Common myeloid progenitor, CD34-positive (primary cell): Measurements from ENCODE around the gene PTPRM.

Experiments used
- CTCF ChIA-PET: fragments of 350-600 bp; sonication (Branson Sonifier 250); formaldehyde crosslinking; loops from one replicate; lab custom pipeline; 2021; ENCODE audit warnings: antibody characterized with exemption; lab: Charles Lee
- POLR2A ChIA-PET: fragments of 350-600 bp; sonication (Branson Sonifier 250); formaldehyde crosslinking; loops from one replicate; lab custom pipeline; 2021; ENCODE audit warnings: antibody characterized with exemption; lab: Charles Lee
- DNase-seq, 3 donors: peaks; one replicate each; pipeline versions ENCODE4 v3.0.0 to v3.0.0-alpha.2; 2013
- H3K27ac ChIP-seq, 2 experiments: 1 replicate in 1 of 2; 2 replicates in 1 of 2; pipeline ENCODE4 v1.7.0; 2013; ENCODE audit warnings: inconsistent platforms in 2 of 2, low read length in 2 of 2, mild to moderate bottlenecking in 2 of 2, low read depth in 1 of 2, moderate library complexity in 1 of 2; ENCODE audit not compliant: severe bottlenecking in 2 of 2, insufficient read depth in 1 of 2, poor library complexity in 1 of 2
- H3K27me3 ChIP-seq, 5 experiments: replicated peaks in 2 of 5; 1 replicate in 3 of 5; 2 replicates in 2 of 5; pipeline versions ENCODE4 v1.6.1 to v1.7.0; 2013; ENCODE audit warnings: low read length in 4 of 5, mild to moderate bottlenecking in 2 of 5, moderate library complexity in 2 of 5, inconsistent platforms in 1 of 5; ENCODE audit not compliant: insufficient read depth in 5 of 5, control insufficient read depth in 4 of 5
- H3K36me3 ChIP-seq, 4 experiments: 1 replicate in 2 of 4; 2 replicates in 2 of 4; pipeline versions ENCODE4 v1.6.1 to v1.7.0; 2013; ENCODE audit warnings: low read length in 3 of 4, control low read depth in 1 of 4, mild to moderate bottlenecking in 1 of 4; ENCODE audit not compliant: control insufficient read depth in 4 of 4, insufficient read depth in 4 of 4
- H3K4me1 ChIP-seq, 4 experiments: 1 replicate in 3 of 4; 2 replicates in 1 of 4; pipeline versions ENCODE4 v1.6.1 to v1.7.1; 2013; ENCODE audit warnings: low read length in 3 of 4, mild to moderate bottlenecking in 3 of 4, control low read depth in 1 of 4, inconsistent platforms in 1 of 4, moderate library complexity in 1 of 4; ENCODE audit not compliant: control insufficient read depth in 4 of 4, insufficient read depth in 4 of 4; ENCODE audit errors: control extremely low read depth in 1 of 4
- H3K4me3 ChIP-seq, 7 experiments: 1 replicate in 4 of 7; 2 replicates in 3 of 7; pipeline versions ENCODE4 v1.5.1 to v1.7.0; 2013; ENCODE audit warnings: mild to moderate bottlenecking in 7 of 7, low read length in 6 of 7, moderate library complexity in 6 of 7, inconsistent platforms in 2 of 7, low read depth in 2 of 7, control low read depth in 1 of 7; ENCODE audit not compliant: insufficient read depth in 4 of 7, control insufficient read depth in 1 of 7; ENCODE audit errors: extremely low read depth in 1 of 7
- H3K9me3 ChIP-seq, 5 experiments: 1 replicate in 4 of 5; 2 replicates in 1 of 5; pipeline versions ENCODE4 v1.6.1 to v1.7.1; 2013; ENCODE audit warnings: low read length in 4 of 5, mild to moderate bottlenecking in 2 of 5, inconsistent platforms in 1 of 5, low read depth in 1 of 5, moderate library complexity in 1 of 5; ENCODE audit not compliant: control insufficient read depth in 4 of 5, insufficient read depth in 2 of 5; ENCODE audit errors: control extremely low read depth in 1 of 5
- WGBS: methylation state at CpG from one replicate; pipeline ENCODE4 v1.1.5; 2013; ENCODE audit not compliant: insufficient coverage; 5-methylcytosine and 5-hydroxymethylcytosine counted together

PTPRM gene

GRCh38 chr18:8380926-8381325 lies 813.8 kb downstream of the PTPRM start:
- peaks cover 2 to 8% (median 4%) of the 10 kb centered on the region in 4 experiments for H3K36me3 ChIP-seq
- CTCF ChIA-PET, result interaction anchor here (2.4 kb wide), 1 partner anchor 9 kb away, joined by 11 read pairs; no protein-coding TSS in a partner anchor
- no peaks in the 10 kb centered on the region for H3K9me3 ChIP-seq
- no peaks in the 10 kb centered on the region for H3K27me3 ChIP-seq
- 100% methylated on average over 1 of the region's 2 CpGs for WGBS
- H3K27ac ChIP-seq, result no peak overlapping the region
- DNase-seq, result no peak
- no peaks in the 10 kb centered on the region for H3K4me1 ChIP-seq
- H3K4me3 ChIP-seq, result no peak overlapping the region
- POLR2A ChIA-PET, result no interaction called here

DNA sequence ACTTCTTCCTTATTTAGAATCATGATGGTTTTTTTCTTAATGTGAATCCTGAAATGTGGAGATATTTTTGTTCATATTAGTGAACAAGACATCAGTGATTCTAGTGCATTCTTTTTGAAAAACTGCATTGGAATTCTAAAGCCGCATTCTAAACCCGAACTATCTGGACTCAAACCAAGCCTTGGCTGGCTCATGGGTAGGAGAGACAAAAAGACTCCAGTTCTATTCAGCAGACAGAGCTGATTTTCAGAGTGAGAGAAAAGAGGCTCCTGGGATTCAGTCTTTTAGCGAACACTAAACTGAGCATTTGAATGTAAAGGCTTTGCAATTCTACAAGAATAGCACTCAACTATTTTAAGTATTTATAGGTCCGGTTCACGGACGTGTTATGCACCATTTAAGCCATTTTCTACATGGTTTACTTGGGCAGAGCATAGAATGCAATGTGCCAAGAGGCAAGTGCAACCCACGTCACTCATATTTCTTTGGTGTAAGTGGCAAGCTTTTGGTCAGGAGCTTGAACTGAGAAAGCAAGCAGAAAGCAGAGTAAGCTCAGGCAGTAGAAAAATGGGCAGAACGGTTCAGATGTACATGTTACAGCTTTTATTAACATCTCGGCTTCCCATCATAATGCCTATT lies 814.8 kb downstream of the PTPRM start:
- Histone ChIP-seq H3K27me3 (no peaks in the 10 kb centered on the region), H3K36me3 (peaks cover 2 to 8% (median 4%) of the 10 kb centered on the region in 4 experiments), H3K27ac (no peak overlapping the region), H3K4me1 (no peaks in the 10 kb centered on the region), H3K9me3 (no peaks in the 10 kb centered on the region), H3K4me3 (no peak overlapping the region)
- POLR2A ChIA-PET, result no interaction called here
- DNase-seq, result no peak
- CTCF ChIA-PET, result interaction anchor here (2.4 kb wide), 1 partner anchor 8 kb away, joined by 11 read pairs; no protein-coding TSS in a partner anchor
- WGBS, result 100% methylated on average over 6 of the region's 9 CpGs

- peaks cover 0 to 3% (median 0%) of the 10 kb centered on the region in 5 experiments for H3K9me3 ChIP-seq
- H3K4me3 ChIP-seq, result no peak overlapping the region
- no peak for DNase-seq
- no peak overlapping the region for H3K27ac ChIP-seq
- WGBS, result 100% methylated on average over 3 of the region's 4 CpGs
- POLR2A ChIA-PET, result no interaction called here
- H3K4me1 ChIP-seq, result no peaks in the 10 kb centered on the region
- peaks cover 0 to 13% (median 4%) of the 10 kb centered on the region in 4 experiments for H3K36me3 ChIP-seq
- CTCF ChIA-PET, result interaction anchor here (1.0 kb wide), 1 partner anchor 9 kb away, joined by 3 read pairs; no protein-coding TSS in a partner anchor
- H3K27me3 ChIP-seq, result no peaks in the 10 kb centered on the region
These were observed 818.3 kb downstream of the PTPRM start for GRCh38 chr18:8385400-8385799.

GRCh38 chr18:8386669-8387380 lies 819.7 kb downstream of the PTPRM start:
- ChIA-PET POLR2A (no interaction called here), CTCF (no interaction called here)
- H3K4me3 ChIP-seq, result no peak overlapping the region
- no peaks in the 10 kb centered on the region for H3K4me1 ChIP-seq
- peaks cover 0 to 13% (median 4%) of the 10 kb centered on the region in 4 experiments for H3K36me3 ChIP-seq
- H3K27me3 ChIP-seq, result no peaks in the 10 kb centered on the region
- H3K9me3 ChIP-seq, result peaks cover 0 to 3% (median 0%) of the 10 kb centered on the region in 5 experiments
- DNase-seq, result no peak
- 81% methylated on average over 9 of the region's 13 CpGs for WGBS
- no peak overlapping the region for H3K27ac ChIP-seq

DNA sequence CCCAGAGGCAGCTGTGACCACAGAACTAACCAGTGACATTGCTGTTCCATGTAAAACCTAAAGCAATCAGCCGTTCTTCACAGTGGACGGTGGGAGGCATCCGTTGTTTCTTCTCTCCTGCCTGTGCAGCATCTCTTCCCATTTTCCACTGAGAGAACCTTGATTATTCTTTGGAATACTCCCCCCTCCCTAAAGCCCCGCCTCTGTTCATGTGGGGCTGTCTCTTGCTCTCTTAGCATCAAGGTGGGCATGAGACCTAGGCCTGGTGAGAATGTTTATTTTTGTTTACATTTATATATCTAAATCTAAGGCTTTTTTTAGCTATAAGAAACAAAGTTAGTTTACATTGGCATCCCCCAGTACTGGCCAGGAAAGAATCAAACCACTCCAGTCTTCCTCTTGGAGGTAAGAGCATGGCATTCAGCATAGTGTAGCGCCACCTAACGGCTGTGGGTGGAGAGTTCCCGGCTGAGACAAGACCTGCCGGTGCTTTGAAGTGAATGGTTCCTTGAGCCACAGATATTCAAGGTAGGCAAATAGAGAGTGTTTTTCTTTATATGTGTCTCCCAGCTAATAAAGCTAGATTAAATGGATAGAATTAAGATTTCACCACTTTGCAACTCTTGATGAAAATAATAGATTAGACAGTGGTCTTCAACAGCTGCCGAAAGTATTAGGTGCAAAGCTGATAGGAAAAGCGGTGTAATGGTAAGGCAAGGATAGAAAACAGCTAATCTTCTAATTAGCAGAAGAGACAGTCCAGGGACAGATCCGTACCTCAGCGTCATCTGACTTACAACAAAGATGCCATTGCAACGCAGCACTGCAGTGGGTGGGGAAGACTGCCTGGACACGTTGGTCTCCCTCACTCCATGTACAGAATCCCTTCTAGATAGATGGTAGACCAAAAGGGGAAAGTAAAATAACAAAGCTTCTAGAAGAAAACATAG lies 822.5 kb downstream of the PTPRM start:
- peak; percentile 56 to 80 (median 72) for DNase-seq
- Histone ChIP-seq H3K4me1 (no peaks in the 10 kb centered on the region), H3K9me3 (peaks cover 0 to 3% (median 0%) of the 10 kb centered on the region in 5 experiments), H3K36me3 (peaks cover 0 to 13% (median 4%) of the 10 kb centered on the region in 4 experiments), H3K27ac (no peak overlapping the region), H3K4me3 (no peak overlapping the region), H3K27me3 (no peaks in the 10 kb centered on the region)
- POLR2A ChIA-PET, result no interaction called here
- WGBS, result 53% methylated on average over 8 of the region's 14 CpGs
- CTCF ChIA-PET, result interaction anchor here (0.7 to 2.1 kb wide), 16 partner anchors 9 to 1168 kb away, joined by 3 to 11 read pairs (median 3); partner anchors contain the start of gene PTPRM

DNA sequence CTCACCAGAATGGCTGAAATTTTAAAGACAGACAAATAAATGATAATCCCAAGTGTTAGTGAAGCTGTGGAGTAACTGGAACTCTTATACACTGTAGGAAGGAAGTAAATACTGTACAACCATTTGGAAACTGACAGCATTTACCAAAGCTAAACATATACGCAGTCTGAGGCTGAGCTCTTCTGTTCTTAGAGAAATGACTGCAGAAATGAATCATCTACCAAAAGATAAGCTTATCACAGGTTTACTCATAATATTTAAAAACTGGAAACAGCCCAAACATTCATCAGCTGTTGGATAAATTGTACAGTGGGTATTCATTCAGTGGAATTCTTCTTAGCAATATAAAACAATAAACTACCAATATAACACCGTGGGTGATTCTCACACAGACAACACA lies 824.0 kb downstream of the PTPRM start:
- ChIA-PET CTCF (interaction anchor here (1.3 to 2.1 kb wide), 4 partner anchors 57 to 1169 kb away, joined by 3 to 8 read pairs (median 4); no protein-coding TSS in a partner anchor), POLR2A (no interaction called here)
- no peak for DNase-seq
- no peak overlapping the region for H3K4me3 ChIP-seq
- no peaks in the 10 kb centered on the region for H3K27me3 ChIP-seq
- H3K9me3 ChIP-seq, result peaks cover 0 to 3% (median 0%) of the 10 kb centered on the region in 5 experiments
- no peak overlapping the region for H3K27ac ChIP-seq
- WGBS, result no CpG with 5 or more reads among the region's 2 CpGs
- H3K36me3 ChIP-seq, result peaks cover 0 to 11% (median 6%) of the 10 kb centered on the region in 4 experiments
- H3K4me1 ChIP-seq, result no peaks in the 10 kb centered on the region
